Measurements from ENCODE around the gene ALOX12B.

DNA sequence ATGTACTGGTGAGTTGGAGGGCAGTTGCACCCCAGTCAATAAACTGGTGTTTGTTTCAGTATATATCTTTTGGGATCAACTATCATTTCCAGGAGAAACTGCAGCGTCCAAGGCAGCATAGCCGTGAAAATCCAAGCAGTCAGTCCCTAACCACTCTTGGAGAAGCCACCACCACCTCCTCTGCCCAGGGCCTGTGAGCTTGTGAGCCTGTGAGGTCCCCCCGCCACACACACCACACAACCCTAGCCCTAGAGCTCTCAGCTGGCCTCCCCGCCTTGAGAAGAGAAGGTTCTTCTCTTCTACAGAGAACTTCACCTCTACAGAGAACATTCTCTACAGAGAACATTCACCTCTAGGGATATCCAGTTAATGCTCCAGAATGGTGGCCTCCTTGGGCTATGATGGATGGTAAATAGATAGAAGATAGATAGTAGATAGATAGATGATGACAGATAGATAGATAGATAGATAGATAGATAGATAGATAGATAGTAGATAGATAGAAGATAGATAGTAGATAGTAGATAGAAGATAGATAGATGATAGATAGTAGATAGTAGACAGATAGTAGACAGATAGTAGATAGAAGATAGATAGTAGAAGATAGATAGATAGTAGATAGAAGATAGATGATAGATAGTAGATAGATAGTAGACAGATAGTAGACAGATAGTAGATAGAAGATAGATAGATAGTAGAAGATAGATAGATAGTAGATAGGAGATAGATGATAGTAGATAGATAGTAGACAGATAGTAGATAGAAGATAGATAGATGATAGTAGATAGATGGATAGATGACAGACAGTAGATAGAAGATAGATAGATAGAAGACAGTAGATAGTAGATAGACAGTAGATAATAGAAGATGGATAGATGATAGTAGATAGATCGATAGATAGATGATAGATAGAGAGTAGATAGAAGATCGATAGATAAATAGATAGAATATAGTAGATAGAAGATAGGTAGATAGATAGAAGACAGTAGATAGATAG is 35.0 kb downstream of the ALOX12B start:
- TF ChIP-seq, protein P1, sequence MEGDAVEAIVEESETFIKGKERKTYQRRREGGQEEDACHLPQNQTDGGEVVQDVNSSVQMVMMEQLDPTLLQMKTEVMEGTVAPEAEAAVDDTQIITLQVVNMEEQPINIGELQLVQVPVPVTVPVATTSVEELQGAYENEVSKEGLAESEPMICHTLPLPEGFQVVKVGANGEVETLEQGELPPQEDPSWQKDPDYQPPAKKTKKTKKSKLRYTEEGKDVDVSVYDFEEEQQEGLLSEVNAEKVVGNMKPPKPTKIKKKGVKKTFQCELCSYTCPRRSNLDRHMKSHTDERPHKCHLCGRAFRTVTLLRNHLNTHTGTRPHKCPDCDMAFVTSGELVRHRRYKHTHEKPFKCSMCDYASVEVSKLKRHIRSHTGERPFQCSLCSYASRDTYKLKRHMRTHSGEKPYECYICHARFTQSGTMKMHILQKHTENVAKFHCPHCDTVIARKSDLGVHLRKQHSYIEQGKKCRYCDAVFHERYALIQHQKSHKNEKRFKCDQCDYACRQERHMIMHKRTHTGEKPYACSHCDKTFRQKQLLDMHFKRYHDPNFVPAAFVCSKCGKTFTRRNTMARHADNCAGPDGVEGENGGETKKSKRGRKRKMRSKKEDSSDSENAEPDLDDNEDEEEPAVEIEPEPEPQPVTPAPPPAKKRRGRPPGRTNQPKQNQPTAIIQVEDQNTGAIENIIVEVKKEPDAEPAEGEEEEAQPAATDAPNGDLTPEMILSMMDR (IDR thresholded peaks at IDR 0.05): no peak
- TF ChIP-seq EP300 (IDR thresholded peaks at IDR 0.05) (no peak), POLR2A (IDR thresholded peaks at IDR 0.05) (no peak)

Measured in tibial nerve (tissue), 4 donors.